Measurements from ENCODE around the gene TOP2B.

- no peak for TF ChIP-seq CTCF (IDR thresholded peaks at IDR 0.05; ENCODE audit: low read depth, low read length)
- no peak for TF ChIP-seq EZH2phosphoT487 (IDR thresholded peaks at IDR 0.05; ENCODE audit: low read depth)
Observed at GRCh38 chr3:25707268-25707926, 42.7 kb upstream of the TOP2B start.
